ENCODE results near the gene NACA2. TPM values are rescaled to one million over a fixed set of nuclear protein-coding genes. Genes with fewer than 3 reads are reported as not detected.
"Not testable (repeated sequence)": the region's sequence is repeated elsewhere in the genome, so short reads cannot be mapped to it uniquely, and the experiment has no call there.

NACA2 gene
- total and polyA plus RNA-seq, 8 donors: 1.5 to 6.4 (median 2.3) TPM; not detected in 2

- ATAC-seq (no peak), DNase-seq (no peak)
- Histone ChIP-seq H3K9me3 (no peaks in the 10 kb centered on the region), H3K36me3 (no peaks in the 10 kb centered on the region), H3K27me3 (peaks cover 7 to 12% of the 10 kb centered on the region in 2 donors), H3K4me3 (no peak overlapping the region), H3K27ac (no peak overlapping the region), H3K4me1 (no peaks in the 10 kb centered on the region)
- intact Hi-C loops (cut with DNase I): no loop called here
- TF ChIP-seq CTCF (IDR thresholded peaks at IDR 0.05): no peak
Measured at GRCh38 chr17:61575983-61576382, 15.0 kb downstream of the NACA2 start.

DNA sequence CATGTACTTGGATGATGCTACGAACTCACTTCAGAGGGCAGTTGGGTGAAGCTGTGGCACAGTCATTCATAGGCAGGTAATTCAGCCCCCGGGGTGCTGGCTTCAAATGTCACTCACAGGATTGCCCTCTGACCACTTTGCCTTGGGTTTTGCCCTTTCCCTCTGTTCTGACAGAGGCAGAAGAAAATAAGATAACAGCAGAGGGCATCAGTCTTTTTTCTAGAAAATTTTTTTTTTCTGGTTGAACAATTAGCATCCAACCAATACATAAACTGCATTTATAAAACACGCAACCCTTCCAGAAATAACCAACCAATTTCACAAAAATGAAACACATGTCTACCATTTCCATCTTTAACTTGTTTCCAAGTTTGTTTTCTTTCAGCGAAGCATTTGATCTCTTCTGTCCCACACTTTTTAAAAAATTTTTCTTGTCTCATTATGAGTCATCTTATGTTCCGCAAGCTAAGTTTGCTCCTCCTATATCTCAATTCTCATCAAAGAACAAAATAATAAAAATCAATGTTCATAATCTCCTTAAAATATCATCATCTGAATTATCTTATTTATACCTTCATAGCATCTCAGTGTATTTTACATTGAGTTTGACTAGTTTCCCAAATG lies 15.6 kb downstream of the NACA2 start:
- no peak for TF ChIP-seq CTCF (IDR thresholded peaks at IDR 0.05)
- H3K4me3 ChIP-seq: no peak overlapping the region

DNA sequence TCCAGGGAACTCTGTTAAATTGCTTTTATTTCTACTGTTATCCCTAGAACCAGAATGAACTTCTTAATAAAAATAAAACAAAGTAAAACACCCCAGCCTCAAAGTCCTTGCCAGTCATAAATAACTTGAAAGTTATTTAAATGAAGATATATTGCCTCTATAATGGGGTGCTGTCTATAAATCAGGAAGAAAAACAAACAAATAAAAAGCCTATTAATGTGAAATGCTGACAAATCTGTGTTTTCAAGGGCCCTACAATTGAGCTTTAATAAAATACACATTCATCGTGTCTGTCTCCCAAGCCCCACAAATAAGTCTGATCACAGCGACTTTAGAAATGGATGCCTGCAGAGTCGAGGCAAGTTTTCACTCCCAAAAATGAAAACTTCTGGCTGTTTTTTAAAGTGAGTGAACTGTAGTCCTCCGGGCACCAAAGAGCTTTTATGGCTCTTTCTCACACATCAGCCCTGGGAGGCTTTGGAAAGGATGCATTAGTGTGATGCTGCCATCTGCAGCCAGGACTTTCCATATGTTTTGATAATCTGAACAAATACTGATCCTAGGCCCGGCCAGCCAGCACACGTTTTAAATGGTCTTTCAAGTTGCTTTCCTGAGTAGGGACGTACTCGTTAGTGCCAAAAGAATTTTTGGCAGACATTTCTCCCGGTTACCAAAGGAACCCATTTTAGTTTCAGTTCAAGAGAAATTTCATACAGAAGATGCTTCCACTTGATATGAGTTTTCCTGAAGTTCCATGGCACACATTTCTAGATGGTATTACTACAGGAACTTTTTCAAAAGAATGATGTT lies 16.3 kb downstream of the NACA2 start:
- Histone ChIP-seq H3K4me1 (no peaks in the 10 kb centered on the region), H3K9me3 (no peaks in the 10 kb centered on the region), H3K27ac (no peak overlapping the region), H3K36me3 (no peaks in the 10 kb centered on the region), H3K4me3 (no peak overlapping the region), H3K27me3 (peaks cover under 1 to 1% of the 10 kb centered on the region in 2 donors)
- peak; percentile 63 for ATAC-seq
- intact Hi-C loops (cut with DNase I): no loop called here
- DNase-seq: peak in 2 of 4 donors; percentile 68 to 82
- no peak for TF ChIP-seq CTCF (IDR thresholded peaks at IDR 0.05)

More for the DNA sequence above, 15.6 kb downstream of the NACA2 start:
- Histone ChIP-seq H3K9me3 (no peaks in the 10 kb centered on the region), H3K36me3 (no peaks in the 10 kb centered on the region), H3K27ac (no peak overlapping the region), H3K27me3 (peaks cover 7 to 8% of the 10 kb centered on the region in 2 donors), H3K4me1 (no peaks in the 10 kb centered on the region)
- intact Hi-C loops (cut with DNase I): no loop called here
- no peak for ATAC-seq
- no peak for DNase-seq

GRCh38 chr17:61572547-61572946 lies 18.5 kb downstream of the NACA2 start:
- ATAC-seq; DNase-seq; H3K9me3 ChIP-seq; H3K4me1 ChIP-seq; intact Hi-C loops (cut with DNase I); H3K27ac ChIP-seq; H3K36me3 ChIP-seq; H3K4me3 ChIP-seq; H3K27me3 ChIP-seq: not testable (repeated sequence)

GRCh38 chr17:61571624-61572023 lies 19.4 kb downstream of the NACA2 start:
- Histone ChIP-seq H3K4me3 (no peak overlapping the region), H3K4me1 (no peaks in the 10 kb centered on the region), H3K27ac (no peak overlapping the region), H3K36me3 (no peaks in the 10 kb centered on the region), H3K27me3 (no peaks in the 10 kb centered on the region), H3K9me3 (no peaks in the 10 kb centered on the region)
- ATAC-seq (no peak), DNase-seq (no peak)
- intact Hi-C loops (cut with DNase I): no loop called here
- no peak for TF ChIP-seq CTCF (IDR thresholded peaks at IDR 0.05)

Data from left lung (tissue), 10 donors.